HG02759 (cell line): ENCODE data around the gene PUM1.

Source experiments
- ATAC-seq: cut with Tn5 transposase; IDR thresholded peaks from one replicate; pipeline ENCODE4 v1.9.1; 2021; ENCODE audit warnings: mild to moderate bottlenecking, moderate library complexity; ENCODE audit not compliant: unreplicated experiment

The PUM1 gene

GRCh38 chr1:30908696-30909364 is 156.7 kb downstream of the PUM1 start, which contains the start of gene SDC3:
Gene SDC3 (minus strand): TSS chr1:30908758. CDS start chr1:30908586, 172 bp downstream.
- ATAC-seq, result no peak

- ATAC-seq, result no peak
Observed at GRCh38 chr1:30908316-30908695, 157.2 kb downstream of the PUM1 start.

DNA sequence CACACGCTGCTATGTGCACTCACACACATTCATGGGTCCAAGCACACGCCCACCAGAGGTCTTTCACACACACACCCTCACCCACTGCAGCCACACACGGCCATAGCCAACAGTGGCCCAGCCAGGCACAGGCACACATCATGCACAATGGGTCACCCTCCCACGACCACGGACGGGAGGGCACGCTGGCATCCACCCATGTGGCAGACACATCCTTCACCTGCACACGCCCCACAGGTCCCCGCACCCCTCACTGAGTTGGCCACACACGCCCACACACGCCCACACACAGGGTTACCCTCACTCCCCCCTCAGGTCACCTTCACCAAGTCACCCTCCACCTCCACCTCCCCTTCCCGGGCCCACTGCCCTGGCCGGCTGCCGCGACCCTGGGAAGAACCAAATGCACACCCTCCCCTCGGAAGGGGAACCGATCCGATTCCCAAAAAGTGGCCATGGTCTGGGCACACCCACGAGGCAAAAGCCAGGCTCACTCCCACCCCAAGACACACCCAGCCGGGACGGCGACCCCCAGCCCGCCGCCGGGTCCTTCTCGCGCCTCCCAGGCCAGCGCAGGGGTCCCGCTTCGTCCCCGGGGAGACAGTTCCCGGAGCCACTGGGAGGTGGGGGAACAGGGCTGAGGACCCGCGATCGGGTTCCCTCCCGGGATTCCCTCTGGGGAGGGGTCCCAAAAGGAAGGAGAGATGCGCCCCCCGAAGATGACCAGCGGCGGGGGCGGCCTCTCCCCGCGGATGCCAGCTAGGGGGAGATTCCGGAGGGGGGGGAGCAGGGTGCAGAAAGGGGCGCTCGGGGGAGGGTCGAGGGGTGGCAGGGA is 157.8 kb downstream of the PUM1 start:
- ATAC-seq, result no peak

DNA sequence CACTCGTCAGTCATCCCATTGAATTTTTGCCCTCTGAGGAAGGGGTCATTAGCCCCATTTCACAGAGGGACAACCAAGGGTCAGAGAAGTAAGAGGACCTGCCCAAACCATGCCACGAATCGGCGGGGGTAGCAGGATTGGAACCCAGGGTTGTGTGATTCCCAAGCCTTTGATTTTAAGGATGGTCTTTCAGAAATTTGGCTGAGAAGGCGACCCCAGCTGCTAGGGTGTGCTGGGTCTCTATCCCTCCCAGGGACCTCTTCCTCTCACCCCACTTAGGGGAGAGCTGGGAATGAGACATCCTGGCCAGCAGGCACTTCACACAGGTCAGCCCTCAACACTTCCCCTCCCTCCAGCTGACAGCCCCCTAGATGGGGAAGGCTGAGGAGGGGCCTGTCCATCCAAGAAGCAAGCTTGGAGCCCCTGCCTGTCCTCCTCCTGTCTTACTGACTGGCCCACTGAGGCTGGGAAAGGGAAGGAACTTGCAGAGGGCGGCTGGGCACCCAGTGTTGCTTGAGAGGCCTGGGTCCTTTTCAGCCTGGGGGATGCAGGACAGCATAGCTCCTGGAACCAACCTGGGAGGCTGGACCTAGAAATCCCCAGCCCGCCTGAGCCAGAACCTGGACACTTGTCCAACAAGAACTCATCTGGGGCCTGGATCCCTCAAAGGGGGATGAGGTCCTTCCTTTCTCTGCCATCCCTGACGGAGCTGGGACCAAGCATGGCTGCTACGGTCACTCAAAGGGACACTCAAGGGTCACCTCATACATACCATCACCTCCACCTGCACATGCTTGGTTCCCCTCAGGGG is 158.7 kb downstream of the PUM1 start:
- ATAC-seq, result no peak

DNA sequence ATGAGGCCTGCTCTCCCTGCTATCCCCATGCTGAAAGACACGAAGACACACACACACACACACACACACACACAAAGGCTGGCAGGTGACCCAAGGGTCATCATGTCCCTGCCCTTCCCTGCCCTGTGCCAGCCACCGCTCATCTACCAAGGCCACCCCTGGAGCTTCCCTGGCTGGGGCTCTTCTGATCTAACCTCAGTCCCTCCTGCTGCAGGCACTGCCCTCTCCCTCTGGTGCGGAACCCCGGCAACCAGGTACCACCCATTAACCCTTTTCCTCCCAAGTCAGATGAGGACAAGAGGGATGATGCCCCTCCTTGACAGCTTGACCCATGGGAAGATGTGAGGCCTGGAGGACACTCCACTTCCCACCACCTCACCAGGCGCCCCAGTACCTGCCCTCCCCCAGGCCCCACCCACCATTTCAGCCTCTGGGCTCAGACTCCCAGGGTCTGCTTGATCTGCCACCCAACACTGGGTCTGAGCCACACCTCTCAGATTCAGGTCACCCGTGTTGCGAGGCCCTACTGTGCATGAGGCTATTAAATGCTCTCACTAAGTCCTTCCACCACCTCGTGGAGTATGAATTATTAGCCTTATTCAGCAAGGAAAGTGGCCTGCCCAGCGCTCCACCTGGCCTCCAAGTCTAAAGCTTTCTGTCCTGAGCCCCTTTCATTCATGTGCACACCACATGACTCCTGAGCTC is 159.4 kb downstream of the PUM1 start:
- ATAC-seq, result no peak

DNA sequence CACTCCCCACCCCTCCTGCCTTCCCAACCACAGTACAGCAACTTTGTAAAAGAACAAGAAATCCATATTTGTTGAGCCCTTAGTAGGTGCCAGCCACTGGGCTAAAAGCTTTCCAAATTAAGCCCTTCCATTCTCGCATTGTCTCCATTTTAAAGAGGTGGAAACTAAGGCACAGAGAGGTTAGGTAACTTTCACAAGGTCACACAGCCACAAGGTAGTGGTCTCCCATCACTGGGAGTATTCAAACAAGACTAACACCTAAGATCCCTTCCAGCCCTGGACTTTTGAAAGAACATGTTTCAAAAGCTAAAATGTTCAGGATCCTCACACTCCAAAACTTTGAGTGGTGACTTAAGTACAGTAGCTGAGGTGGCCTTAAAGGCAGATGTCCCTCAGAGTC is 160.1 kb downstream of the PUM1 start:
- ATAC-seq, result no peak

DNA sequence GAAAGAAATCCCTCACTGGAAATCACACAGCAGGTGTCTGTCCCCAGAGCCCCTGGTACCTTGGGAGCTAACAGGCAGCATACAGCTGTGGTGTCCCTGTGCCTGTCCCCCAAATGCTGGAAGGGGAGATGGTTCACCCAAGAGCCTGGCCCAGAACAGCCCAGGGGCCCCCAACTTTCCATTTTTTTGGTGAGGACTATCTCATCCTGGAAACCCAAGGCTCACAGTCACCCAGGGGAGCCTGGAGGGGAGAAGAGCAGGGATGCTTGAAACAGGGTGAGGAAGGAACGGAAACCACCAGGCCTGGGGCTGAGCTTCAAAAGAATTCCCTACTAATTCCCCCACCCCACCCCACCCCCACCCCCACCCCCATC is 160.6 kb downstream of the PUM1 start:
- ATAC-seq, result no peak

DNA sequence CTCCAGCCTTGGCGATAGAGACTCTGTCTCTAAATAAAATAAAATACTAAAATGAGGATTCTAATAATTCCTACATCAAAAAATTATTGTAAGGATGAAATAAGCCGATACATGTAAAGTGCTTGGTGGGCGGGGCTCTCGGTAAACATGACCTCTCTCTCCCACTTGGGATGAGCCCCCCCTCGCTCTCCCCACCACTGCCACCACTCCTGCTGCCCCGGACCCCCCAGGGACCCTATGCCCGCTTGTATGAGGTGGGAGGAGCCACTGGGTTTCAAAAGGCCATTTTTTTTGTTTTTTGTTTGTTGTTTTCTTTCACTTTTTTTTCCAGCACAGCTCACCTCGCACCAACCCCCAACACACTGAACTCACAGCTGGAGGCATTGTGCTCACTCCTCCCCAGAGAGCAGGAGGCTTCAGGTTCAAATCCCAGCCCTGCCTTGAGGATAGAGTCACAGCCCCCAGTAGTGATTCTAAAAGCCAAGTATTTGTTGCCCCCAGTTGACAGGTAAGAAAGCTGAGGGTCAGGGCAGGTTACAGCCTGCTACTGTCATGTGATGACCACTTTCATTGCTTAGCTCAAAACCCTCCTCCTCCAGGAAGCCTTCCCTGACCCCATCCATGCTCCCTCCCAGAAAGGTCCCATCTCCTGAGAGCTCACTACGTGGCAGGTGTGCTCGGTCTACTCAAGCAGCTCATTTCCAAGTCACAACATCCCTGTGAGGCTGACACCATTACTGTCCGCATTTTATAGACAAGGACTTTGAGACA is 161.1 kb downstream of the PUM1 start:
- ATAC-seq, result no peak

GRCh38 chr1:30903343-30904034 is 162.0 kb downstream of the PUM1 start:
- ATAC-seq, result no peak

DNA sequence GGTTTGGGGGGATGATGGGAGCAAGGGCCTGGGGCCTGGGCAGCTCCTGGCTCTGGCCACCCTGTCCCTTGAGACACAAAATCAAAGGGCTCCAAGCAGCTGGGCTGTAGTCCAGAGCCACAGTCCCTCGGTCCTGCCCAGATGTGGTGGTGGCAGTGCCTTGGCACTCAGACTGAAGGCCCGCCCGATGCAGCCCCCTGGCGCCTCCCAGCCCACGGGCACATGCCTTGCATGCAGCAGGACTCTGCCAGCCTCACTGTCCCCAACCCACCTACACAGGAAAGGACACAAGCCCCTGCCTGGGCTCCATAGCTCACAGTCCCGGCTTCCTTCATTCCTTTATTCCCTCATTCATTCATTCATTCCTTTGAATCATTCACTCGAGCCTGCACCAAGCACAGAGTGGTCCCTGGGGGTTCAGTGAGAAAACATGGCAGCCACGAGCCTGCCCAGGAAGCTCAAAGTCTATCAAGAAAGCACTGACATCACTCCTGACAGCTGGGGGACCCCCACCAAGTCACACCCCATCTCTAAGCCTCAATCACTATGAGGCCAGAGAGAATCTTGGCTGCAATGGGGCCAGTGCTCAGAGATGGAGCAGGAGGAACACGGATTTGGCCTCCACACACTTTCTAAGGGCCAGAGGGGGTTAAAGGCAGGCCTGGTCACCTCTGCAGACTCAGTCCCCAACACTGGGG is 162.8 kb downstream of the PUM1 start:
- ATAC-seq, result no peak

DNA sequence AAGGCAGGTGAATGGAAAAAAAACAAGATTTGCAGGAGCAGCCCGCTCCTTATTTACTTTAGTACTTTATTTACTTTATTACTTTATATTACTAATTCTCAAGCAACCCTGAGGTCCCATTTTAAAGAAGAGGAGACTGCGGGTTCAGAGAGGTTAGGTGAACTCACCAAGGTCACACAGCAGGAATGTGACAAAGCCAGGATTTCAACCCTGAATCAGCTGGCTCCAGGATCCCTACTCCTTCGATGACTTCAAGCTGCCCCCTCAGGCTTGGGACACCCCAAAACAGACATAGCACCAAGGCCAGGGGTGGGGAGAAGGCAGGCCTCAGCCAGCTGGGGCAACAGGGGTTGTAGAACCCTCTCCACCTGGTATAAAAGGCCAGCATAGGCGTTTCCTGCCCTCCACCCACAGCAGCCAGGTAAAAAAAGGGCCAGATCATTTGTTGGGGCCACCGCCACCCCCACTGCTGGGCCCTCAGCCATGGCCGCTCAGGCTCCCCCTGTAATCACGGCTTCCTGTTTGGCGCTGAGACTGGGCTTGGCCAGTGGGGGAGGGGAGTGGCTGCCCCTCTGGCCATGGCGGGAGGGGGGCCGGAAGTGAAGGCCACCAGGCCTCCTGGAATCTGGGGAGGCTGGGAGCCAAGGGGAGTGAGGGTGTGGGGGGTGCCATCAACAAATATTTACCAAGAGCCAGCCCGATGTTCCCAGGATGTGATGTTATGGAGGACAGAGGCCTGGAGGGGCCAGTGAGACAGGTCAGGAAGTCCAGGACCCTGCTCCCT is 163.5 kb downstream of the PUM1 start:
- ATAC-seq, result no peak

- no peak for ATAC-seq
Observed at GRCh38 chr1:30900931-30901560, 164.5 kb downstream of the PUM1 start.

GRCh38 chr1:30900486-30900885 is 165.0 kb downstream of the PUM1 start:
- no peak for ATAC-seq

- no peak for ATAC-seq
Observed at GRCh38 chr1:30899577-30900389, 165.7 kb downstream of the PUM1 start.

DNA sequence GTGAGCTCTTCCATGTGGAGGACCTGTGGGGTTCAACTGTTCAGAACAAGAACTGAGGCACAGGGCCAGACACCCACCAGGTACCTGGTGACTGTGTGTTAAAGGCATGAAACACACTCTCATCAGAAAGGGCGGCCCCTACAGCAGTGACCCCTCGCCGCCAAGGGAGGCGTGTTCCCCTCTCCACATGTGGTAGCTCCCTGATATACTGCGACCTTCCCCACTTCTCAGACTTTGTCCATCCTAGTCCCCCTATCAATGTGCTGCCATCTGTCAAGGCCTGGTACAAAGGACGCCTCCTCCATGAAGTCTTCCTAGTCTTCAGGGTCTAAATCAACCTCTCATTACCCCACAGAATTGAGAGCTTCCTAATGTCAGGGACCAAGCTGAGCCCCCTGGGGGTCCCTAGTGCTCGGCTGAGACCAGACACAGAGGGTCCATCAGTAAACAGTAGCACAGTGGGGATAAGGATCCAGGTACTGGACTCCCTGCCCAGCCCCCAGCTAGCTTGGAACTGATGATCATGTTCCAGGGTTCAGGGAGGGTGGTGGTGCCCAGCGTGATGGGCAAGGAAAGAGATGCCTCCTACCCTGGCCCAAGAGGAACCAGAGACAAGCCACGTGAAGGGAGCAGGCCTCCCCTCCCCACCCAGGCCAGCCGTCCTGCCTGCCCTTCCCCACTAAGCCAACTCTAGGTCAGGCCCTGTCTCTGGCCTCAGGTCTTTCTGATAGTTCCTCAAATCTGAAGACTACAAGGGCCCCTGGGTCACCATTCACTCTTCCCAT is 167.3 kb downstream of the PUM1 start:
- ATAC-seq, result no peak

- ATAC-seq, result no peak
Observed at GRCh38 chr1:30896905-30897304, 168.6 kb downstream of the PUM1 start.
